PFSK-1 (cell line): ENCODE measurements around the gene RGS14.

Source experiments
- FOXP2 ChIP-seq: optimal IDR thresholded peaks from 2 replicates; pipeline ENCODE3; 2011; ENCODE audit warnings: borderline replicate concordance, control low read depth, inconsistent platforms; ENCODE audit not compliant: insufficient read depth; ENCODE audit errors: extremely low read length, extremely low read depth
- POLR2AphosphoS5 ChIP-seq: IDR thresholded peaks from 2 replicates; pipeline ENCODE4 v1.6.1; 2012; ENCODE audit warnings: low read depth, mild to moderate bottlenecking, control low read depth, low read length, moderate library complexity
- REST ChIP-seq, 2 experiments: IDR thresholded peaks; 2 replicates each; pipeline versions ENCODE4 v1.6.1 to v1.8.0; 2011 to 2012; ENCODE audit warnings: low read depth in 2 of 2, low read length in 2 of 2, control low read depth in 1 of 2, inconsistent platforms in 1 of 2, mild to moderate bottlenecking in 1 of 2, moderate library complexity in 1 of 2; ENCODE audit not compliant: insufficient read depth in 1 of 2
- SIN3A ChIP-seq: IDR thresholded peaks from 2 replicates; pipeline ENCODE4 v1.6.1; 2012; ENCODE audit warnings: mild to moderate bottlenecking, low read length, moderate library complexity, borderline replicate concordance; ENCODE audit not compliant: insufficient read depth
- TAF1 ChIP-seq: IDR thresholded peaks from 2 replicates; pipeline ENCODE4 v1.6.1; 2012; ENCODE audit warnings: low read length, control low read depth, borderline replicate concordance; ENCODE audit not compliant: insufficient read depth

- TF ChIP-seq FOXP2 (no peak), SIN3A (no peak), REST (IDR thresholded peaks at IDR 0.05; ENCODE audit: insufficient read depth in 1 of 2, low read depth in 2 of 2, low read length in 2 of 2) (no peak), TAF1 (no peak), POLR2AphosphoS5 (no peak)
These were observed 26.5 kb upstream of the RGS14 start for GRCh38 chr5:177330991-177331842.
